NB4 (cell line): ENCODE results near the gene IL1R2.

Experiments used
- DNase-seq: peaks from one replicate; pipeline ENCODE4 v3.0.0; 2010; ENCODE audit warnings: low read depth
- H3K4me3 ChIP-seq: one replicate; pipeline ENCODE4 v1.5.1; 2011; ENCODE audit warnings: mild to moderate bottlenecking, low read depth, low read length, moderate library complexity
- CTCF ChIP-seq: IDR thresholded peaks from one replicate; pipeline ENCODE4 v1.5.1; 2012; ENCODE audit warnings: low read depth, low read length
- MAX ChIP-seq: IDR thresholded peaks from 2 replicates; pipeline ENCODE4 v1.6.1; 2011; ENCODE audit warnings: low read depth, low read length
- MYC ChIP-seq: IDR thresholded peaks from 2 replicates; pipeline ENCODE4 v1.6.1; 2011; ENCODE audit warnings: low read depth, low read length
- POLR2A ChIP-seq: IDR thresholded peaks from 2 replicates; pipeline ENCODE4 v1.6.1; 2011; ENCODE audit warnings: mild to moderate bottlenecking; ENCODE audit not compliant: insufficient read length; ENCODE audit errors: extremely low read depth

IL1R2 gene

GRCh38 chr2:102074152-102074783 is 82.5 kb downstream of the IL1R2 start:
- DNase-seq, result peak; percentile 86
- H3K4me3 ChIP-seq, result no peak overlapping the region
- TF ChIP-seq MAX (0 out of 2 replicates have a peak, but pooled peaks have one; percentile 20), MYC (no peak), POLR2A (no peak), CTCF (peak; percentile 36)

GRCh38 chr2:102075479-102075878 is 83.7 kb downstream of the IL1R2 start:
- no peak for DNase-seq
- no peak for TF ChIP-seq MYC
- no peak overlapping the region for H3K4me3 ChIP-seq

- no peak overlapping the region for H3K4me3 ChIP-seq
- TF ChIP-seq POLR2A, result no peak
- TF ChIP-seq MYC, result no peak
- no peak for TF ChIP-seq CTCF
- no peak for TF ChIP-seq MAX
- DNase-seq, result no peak
These were observed 84.8 kb downstream of the IL1R2 start for GRCh38 chr2:102076512-102076911.
